Stimulated activated CD4-positive, alpha-beta T cell treated with anti-CD3 and anti-CD28 coated beads, Interleukin-12 subunit alpha, Interleukin-12 subunit beta, amount 100 ng/mL, for 24 hours (primary cell): Measurements from ENCODE around the gene ZSCAN32.
A peak's percentile ranks its signal among the peaks of the same experiment; 100 is the strongest.

Experiments
- DNase-seq, 2 experiments: peaks; one replicate each; pipeline ENCODE4 v3.0.0-alpha.2; 2020; ENCODE audit warnings: low read depth in 2 of 2

ZSCAN32 gene

GRCh38 chr16:3400779-3401688, at the start of gene ZSCAN32, which contains the start of gene ZNF174:
ZSCAN32 (minus strand) TSS chr16:3401004; CDS start chr16:3397557, 3,447 bp downstream.
ZNF174 (plus strand) TSS chr16:3401215; CDS start chr16:3402005, 790 bp downstream.
- DNase-seq: peak; percentile 97 to 98

- no peak for DNase-seq
Measured at GRCh38 chr16:3444032-3444388, 43.2 kb upstream of the ZSCAN32 start.

- DNase-seq: peak; percentile 61 to 68
Measured at GRCh38 chr16:3443108-3444031, 42.6 kb upstream of the ZSCAN32 start, which contains the start of the genes NAA60 and ZNF597. NAA60 (plus strand) TSS chr16:3443680; CDS start chr16:3476228, 32,548 bp downstream. ZNF597 (minus strand) TSS chr16:3443504; CDS start chr16:3443153, 351 bp downstream.

GRCh38 chr16:3439637-3440036, 38.8 kb upstream of the ZSCAN32 start:
- DNase-seq: no peak

GRCh38 chr16:3434373-3434772, 33.6 kb upstream of the ZSCAN32 start:
- no peak for DNase-seq

GRCh38 chr16:3431779-3432219, 31.0 kb upstream of the ZSCAN32 start:
- peak; percentile 52 to 54 for DNase-seq

GRCh38 chr16:3413730-3414379, 13.1 kb upstream of the ZSCAN32 start:
- DNase-seq: no peak

GRCh38 chr16:3408561-3409197, 7.9 kb upstream of the ZSCAN32 start:
- no peak for DNase-seq

GRCh38 chr16:3401719-3402397, 1.1 kb upstream of the ZSCAN32 start:
- DNase-seq: no peak

- DNase-seq: no peak
Measured at GRCh38 chr16:3400446-3400778, 392 bp downstream of the ZSCAN32 start.

- no peak for DNase-seq
Measured at GRCh38 chr16:3389663-3390338, 11.0 kb downstream of the ZSCAN32 start.

GRCh38 chr16:3388325-3388724, 12.5 kb downstream of the ZSCAN32 start:
- no peak for DNase-seq

GRCh38 chr16:3383045-3383448, 17.8 kb downstream of the ZSCAN32 start:
- no peak for DNase-seq

GRCh38 chr16:3377917-3378316, 22.9 kb downstream of the ZSCAN32 start:
- no peak for DNase-seq

- DNase-seq: no peak
Measured at GRCh38 chr16:3375680-3376079, 25.1 kb downstream of the ZSCAN32 start.

- DNase-seq: no peak
Measured at GRCh38 chr16:3369073-3369472, 31.7 kb downstream of the ZSCAN32 start.

- DNase-seq: peak; percentile 76 to 81
Measured at GRCh38 chr16:3364774-3365427, 35.9 kb downstream of the ZSCAN32 start.

- no peak for DNase-seq
Measured at GRCh38 chr16:3363793-3364192, 37.0 kb downstream of the ZSCAN32 start.

- DNase-seq: no peak
Measured at GRCh38 chr16:3362931-3363330, 37.9 kb downstream of the ZSCAN32 start.
